ENCODE measurements around the gene AK3.

AK3 gene

DNA sequence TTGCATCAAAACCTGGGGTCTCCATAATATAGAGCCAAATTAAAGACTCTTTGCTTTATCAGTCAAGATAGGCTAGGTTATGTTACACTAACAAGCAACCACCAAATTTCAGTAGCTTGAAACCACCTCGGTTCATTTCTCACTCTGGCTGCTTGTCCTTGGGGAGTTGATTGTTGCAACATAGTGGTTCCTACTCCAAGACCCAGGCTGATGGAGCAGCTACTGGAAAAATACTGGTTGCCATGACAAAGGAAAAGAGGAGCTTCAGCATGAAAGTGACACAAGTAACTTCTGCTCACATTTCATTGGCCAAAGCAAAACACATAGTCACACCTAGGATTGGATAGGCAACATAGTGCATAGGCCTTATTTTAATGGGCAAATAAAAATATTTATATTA, 33.2 kb upstream of the AK3 start:
- no peak for TF ChIP-seq CTCF (IDR thresholded peaks at IDR 0.05; ENCODE audit: extremely low read depth, missing control alignments)
- DNase-seq (ENCODE audit: low spot score) = no peak

- no peak for DNase-seq (ENCODE audit: low spot score)
- TF ChIP-seq CTCF (IDR thresholded peaks at IDR 0.05; ENCODE audit: extremely low read depth, missing control alignments) = no peak
Observed at GRCh38 chr9:4771788-4772187, 30.8 kb upstream of the AK3 start.

- no peak for TF ChIP-seq CTCF (IDR thresholded peaks at IDR 0.05; ENCODE audit: extremely low read depth, missing control alignments)
- peak; percentile 24 for DNase-seq (ENCODE audit: low spot score)
Observed at GRCh38 chr9:4769321-4770080, 28.5 kb upstream of the AK3 start.

- TF ChIP-seq CTCF (IDR thresholded peaks at IDR 0.05; ENCODE audit: extremely low read depth, missing control alignments) = no peak
- DNase-seq (ENCODE audit: low spot score) = no peak
Observed at GRCh38 chr9:4768681-4769080, 27.7 kb upstream of the AK3 start.

DNA sequence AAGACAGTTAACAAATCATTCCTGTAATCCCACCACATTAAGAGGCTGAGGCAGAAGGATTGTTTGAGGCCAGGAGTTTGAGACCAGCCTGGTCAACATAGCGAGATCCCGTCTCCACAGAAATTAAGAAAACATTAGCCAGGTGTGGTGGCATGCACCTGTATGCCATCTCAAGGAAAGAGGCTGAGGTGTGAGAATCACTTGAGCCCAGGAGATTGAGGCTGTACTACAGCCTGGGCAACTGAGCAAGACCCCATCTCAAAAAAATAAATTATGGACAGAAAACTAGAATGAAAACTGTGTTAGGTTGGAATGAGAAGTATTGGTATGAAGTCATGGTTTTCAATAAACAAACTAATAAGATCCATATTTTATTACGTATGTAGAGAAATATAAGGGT, 23.0 kb upstream of the AK3 start:
- DNase-seq (ENCODE audit: low spot score) = no peak
- no peak for TF ChIP-seq CTCF (IDR thresholded peaks at IDR 0.05; ENCODE audit: extremely low read depth, missing control alignments)

DNA sequence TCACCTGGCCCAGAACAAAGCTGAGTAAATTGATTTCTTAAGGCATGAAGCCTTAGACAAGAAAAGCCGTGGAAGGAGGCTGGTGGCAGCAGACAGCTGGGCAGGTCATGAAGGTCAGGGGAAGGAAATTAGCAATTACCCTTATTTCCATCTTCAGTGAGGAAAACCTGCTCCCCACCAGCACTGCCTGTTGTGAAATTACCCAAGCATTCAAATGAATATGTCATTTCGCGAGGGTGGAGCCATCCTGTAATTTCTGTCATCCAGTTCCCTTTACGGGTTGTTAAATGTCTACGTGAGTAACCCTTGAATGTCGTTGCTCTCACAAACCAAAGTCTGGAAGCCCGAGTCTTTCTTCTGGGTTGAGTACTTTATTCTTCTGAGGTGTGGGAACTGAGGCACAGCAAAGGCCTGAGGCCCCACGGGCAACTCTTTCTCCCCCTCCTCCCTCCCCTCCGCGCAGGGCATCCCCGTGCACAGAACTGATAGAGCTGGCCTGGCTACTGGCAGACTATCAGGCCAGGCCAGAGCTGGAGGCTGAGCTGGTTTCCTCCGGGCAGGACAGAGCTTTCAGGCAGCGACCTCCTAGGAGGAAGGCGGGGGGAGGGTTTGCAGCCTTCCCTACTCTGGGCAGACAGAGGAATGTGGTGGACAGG, 22.0 kb upstream of the AK3 start:
- TF ChIP-seq CTCF (IDR thresholded peaks at IDR 0.05; ENCODE audit: extremely low read depth, missing control alignments) = no peak
- DNase-seq (ENCODE audit: low spot score) = peak; percentile 26

DNA sequence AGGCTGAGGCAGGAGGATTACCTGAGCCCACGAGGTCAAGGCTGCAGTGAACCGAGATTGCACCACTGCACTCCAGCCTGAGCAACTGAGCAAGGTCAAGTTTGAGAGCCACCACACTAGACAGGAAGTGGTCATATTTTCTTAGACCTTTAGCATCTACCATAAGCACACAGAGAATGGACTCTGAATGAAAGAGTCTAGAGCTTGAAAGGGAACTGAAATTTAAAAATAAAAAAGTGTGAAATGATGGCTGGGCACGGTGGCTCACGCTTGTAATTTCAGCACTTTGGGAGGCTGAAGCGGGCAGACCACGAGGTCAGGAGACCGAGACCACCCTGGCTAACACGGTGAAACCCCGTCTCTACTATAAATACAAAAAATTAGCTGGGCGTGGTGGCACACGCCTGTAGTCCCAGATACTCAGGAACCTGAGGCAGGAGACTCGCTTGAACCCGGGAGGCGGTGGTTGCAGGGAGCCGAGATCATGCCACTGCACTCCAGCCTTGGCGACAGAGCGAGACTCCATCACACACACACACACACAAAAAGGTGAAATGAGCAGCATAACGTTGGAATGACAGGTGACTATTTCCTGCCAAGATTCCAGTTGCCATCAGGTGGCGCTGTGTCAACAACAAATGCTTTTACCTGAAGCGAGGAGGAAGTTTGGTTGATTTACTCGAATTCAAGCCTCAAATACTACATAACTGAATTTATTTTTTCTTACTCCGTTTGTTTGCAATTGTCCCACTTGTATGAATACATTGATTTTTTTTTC, 21.3 kb upstream of the AK3 start:
- TF ChIP-seq CTCF (IDR thresholded peaks at IDR 0.05; ENCODE audit: extremely low read depth, missing control alignments) = peak; percentile 90

More for the DNA sequence above, 21.3 kb upstream of the AK3 start:
- DNase-seq (ENCODE audit: low spot score) = peak; percentile 65

All from GM20000 (cell line).